ENCODE data around the gene CRYZ. TPM values are rescaled to one million over a fixed set of nuclear protein-coding genes. Genes with fewer than 3 reads are reported as not detected.

Gene CRYZ
- polyA plus RNA-seq, 1 donor (not counting 4 experiments of a cell fraction or from before 2014, with no cell fraction given) = 213 TPM

DNA sequence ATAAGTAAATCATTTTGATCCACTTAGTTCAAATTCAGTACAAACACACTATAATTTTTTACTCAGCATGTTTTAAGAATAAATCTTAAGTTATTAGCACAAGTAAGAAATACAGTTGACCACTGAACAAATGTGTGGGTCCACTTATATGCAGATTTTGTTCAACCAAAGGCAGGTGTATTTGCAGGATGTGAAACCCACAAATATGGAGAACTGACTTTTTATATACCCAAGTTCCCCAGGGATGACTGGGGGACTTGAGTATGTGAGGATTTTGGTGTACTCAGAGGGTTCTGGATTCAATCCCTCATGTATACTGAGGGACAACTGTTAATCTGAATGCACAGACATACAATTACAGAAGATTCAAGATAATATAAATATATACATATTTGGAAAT, 33.5 kb downstream of the CRYZ start:
- no peak overlapping the region for H3K4me2 ChIP-seq (ENCODE audit: control insufficient read depth, extremely low read depth, insufficient read depth, low read depth, low read length)
- no peaks in the 10 kb centered on the region for H3K4me1 ChIP-seq (ENCODE audit: control insufficient read depth, extremely low read depth, insufficient read depth, low read length)
- DNase-seq (ENCODE audit: low read depth, low spot score) (no peak), FAIRE-seq (no peak)
- no peak for TF ChIP-seq EZH2 (IDR thresholded peaks at IDR 0.05; ENCODE audit: low read length)
- TF ChIP-seq, protein P1, sequence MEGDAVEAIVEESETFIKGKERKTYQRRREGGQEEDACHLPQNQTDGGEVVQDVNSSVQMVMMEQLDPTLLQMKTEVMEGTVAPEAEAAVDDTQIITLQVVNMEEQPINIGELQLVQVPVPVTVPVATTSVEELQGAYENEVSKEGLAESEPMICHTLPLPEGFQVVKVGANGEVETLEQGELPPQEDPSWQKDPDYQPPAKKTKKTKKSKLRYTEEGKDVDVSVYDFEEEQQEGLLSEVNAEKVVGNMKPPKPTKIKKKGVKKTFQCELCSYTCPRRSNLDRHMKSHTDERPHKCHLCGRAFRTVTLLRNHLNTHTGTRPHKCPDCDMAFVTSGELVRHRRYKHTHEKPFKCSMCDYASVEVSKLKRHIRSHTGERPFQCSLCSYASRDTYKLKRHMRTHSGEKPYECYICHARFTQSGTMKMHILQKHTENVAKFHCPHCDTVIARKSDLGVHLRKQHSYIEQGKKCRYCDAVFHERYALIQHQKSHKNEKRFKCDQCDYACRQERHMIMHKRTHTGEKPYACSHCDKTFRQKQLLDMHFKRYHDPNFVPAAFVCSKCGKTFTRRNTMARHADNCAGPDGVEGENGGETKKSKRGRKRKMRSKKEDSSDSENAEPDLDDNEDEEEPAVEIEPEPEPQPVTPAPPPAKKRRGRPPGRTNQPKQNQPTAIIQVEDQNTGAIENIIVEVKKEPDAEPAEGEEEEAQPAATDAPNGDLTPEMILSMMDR (optimal IDR thresholded peaks at IDR 0.05 in 1 of 3, IDR thresholded peaks at IDR 0.05 in 1 of 3, conservative IDR thresholded peaks at IDR 0.05 in 1 of 3; ENCODE audit: extremely low read depth in 1 of 3, insufficient read depth in 2 of 3, low read length in 3 of 3) = no peak
- dilution Hi-C loops (cut with MboI; ENCODE audit: extremely low pct_ligation_motif_present, low sequenced_read_pairs) = no loop called here
- no peaks in the 10 kb centered on the region for H3K27me3 ChIP-seq (ENCODE audit: control insufficient read depth, extremely low read depth, insufficient read depth, low read length)
- no peaks in the 10 kb centered on the region for H3K9me1 ChIP-seq (ENCODE audit: control insufficient read depth, extremely low read depth, insufficient read depth, low read length)
- H3K9me3 ChIP-seq (ENCODE audit: control insufficient read depth, low read depth, low read length) = no peaks in the 10 kb centered on the region
- H2AFZ ChIP-seq (ENCODE audit: control insufficient read depth, low read length) = no peak overlapping the region
- no peaks in the 10 kb centered on the region for H3K36me3 ChIP-seq (ENCODE audit: control insufficient read depth in 2 of 2, extremely low read depth in 1 of 2, insufficient read depth in 2 of 2, low read length in 2 of 2)
- no peak overlapping the region for H3K4me3 ChIP-seq (ENCODE audit: control insufficient read depth in 2 of 3, extremely low read depth in 1 of 3, insufficient read depth in 2 of 3, low read depth in 1 of 3, low read length in 3 of 3)
- no peaks in the 10 kb centered on the region for H4K20me1 ChIP-seq (ENCODE audit: control insufficient read depth, extremely low read depth, insufficient read depth, low read length)
- H3K27ac ChIP-seq (ENCODE audit: control insufficient read depth, insufficient read depth, low read length) = no peak overlapping the region
- H3K9ac ChIP-seq (ENCODE audit: control insufficient read depth, extremely low read depth, insufficient read depth, low read length) = no peak overlapping the region
- no peaks in the 10 kb centered on the region for H3K79me2 ChIP-seq (ENCODE audit: control insufficient read depth, insufficient read depth, low read length)

DNA sequence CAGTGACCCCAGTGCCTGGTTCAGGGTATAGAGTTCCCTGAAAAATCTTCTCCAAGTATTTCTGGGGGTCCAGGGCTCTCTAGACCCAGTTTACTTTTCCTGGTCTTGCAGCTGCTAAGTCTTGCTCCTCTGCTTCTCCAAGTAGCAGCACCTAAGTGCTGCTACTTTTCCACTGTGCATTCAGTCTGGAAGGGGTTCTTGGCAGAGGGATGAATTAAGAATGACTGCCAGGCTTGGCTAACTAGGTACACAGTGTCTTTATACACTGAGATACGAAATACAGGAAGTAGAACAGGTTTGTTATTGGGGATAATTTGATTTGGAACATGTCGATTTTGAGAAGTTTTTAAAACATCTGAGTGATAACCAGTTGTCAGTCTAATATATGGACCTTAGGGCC, 35.0 kb downstream of the CRYZ start:
- no peaks in the 10 kb centered on the region for H3K79me2 ChIP-seq (ENCODE audit: control insufficient read depth, insufficient read depth, low read length)
- DNase-seq (ENCODE audit: low read depth, low spot score) (no peak), FAIRE-seq (no peak)
- no peak overlapping the region for H3K4me3 ChIP-seq (ENCODE audit: control insufficient read depth in 2 of 3, extremely low read depth in 1 of 3, insufficient read depth in 2 of 3, low read depth in 1 of 3, low read length in 3 of 3)
- no peak overlapping the region for H3K27ac ChIP-seq (ENCODE audit: control insufficient read depth, insufficient read depth, low read length)
- no peak overlapping the region for H3K4me2 ChIP-seq (ENCODE audit: control insufficient read depth, extremely low read depth, insufficient read depth, low read depth, low read length)
- H2AFZ ChIP-seq (ENCODE audit: control insufficient read depth, low read length) = no peak overlapping the region
- no peaks in the 10 kb centered on the region for H3K9me3 ChIP-seq (ENCODE audit: control insufficient read depth, low read depth, low read length)
- no peaks in the 10 kb centered on the region for H3K36me3 ChIP-seq (ENCODE audit: control insufficient read depth in 2 of 2, extremely low read depth in 1 of 2, insufficient read depth in 2 of 2, low read length in 2 of 2)
- no peak for TF ChIP-seq EZH2 (IDR thresholded peaks at IDR 0.05; ENCODE audit: low read length)
- TF ChIP-seq, protein P1 (optimal IDR thresholded peaks at IDR 0.05 in 1 of 3, IDR thresholded peaks at IDR 0.05 in 1 of 3, conservative IDR thresholded peaks at IDR 0.05 in 1 of 3; ENCODE audit: extremely low read depth in 1 of 3, insufficient read depth in 2 of 3, low read length in 3 of 3) = no peak
- no peaks in the 10 kb centered on the region for H3K9me1 ChIP-seq (ENCODE audit: control insufficient read depth, extremely low read depth, insufficient read depth, low read length)
- H3K9ac ChIP-seq (ENCODE audit: control insufficient read depth, extremely low read depth, insufficient read depth, low read length) = no peak overlapping the region
- H4K20me1 ChIP-seq (ENCODE audit: control insufficient read depth, extremely low read depth, insufficient read depth, low read length) = no peaks in the 10 kb centered on the region
- dilution Hi-C loops (cut with MboI; ENCODE audit: extremely low pct_ligation_motif_present, low sequenced_read_pairs) = no loop called here
- no peaks in the 10 kb centered on the region for H3K27me3 ChIP-seq (ENCODE audit: control insufficient read depth, extremely low read depth, insufficient read depth, low read length)
- H3K4me1 ChIP-seq (ENCODE audit: control insufficient read depth, extremely low read depth, insufficient read depth, low read length) = peaks cover 4% of the 10 kb centered on the region

All from keratinocyte (primary cell).